Stimulated activated CD4-positive, alpha-beta T cell treated with anti-CD3 and anti-CD28 coated beads, Interleukin-12 subunit alpha, Interleukin-12 subunit beta, amount 100 ng/mL, for 4 hours (primary cell): ENCODE measurements around the gene USP31.
A peak's percentile ranks its signal among the peaks of the same experiment; 100 is the strongest.

Experiments
- DNase-seq: peaks from one replicate; pipeline ENCODE4 v3.0.0-alpha.2; 2020

The USP31 gene

GRCh38 chr16:23149267-23149992 lies at the start of gene USP31:
USP31 (minus strand) TSS chr16:23149452; CDS start chr16:23149270, 182 bp downstream.
- peak; percentile 87 for DNase-seq

GRCh38 chr16:23196539-23196938 lies 47.3 kb upstream of the USP31 start:
- no peak for DNase-seq

- DNase-seq, result no peak
Measured at GRCh38 chr16:23195366-23195978, 46.2 kb upstream of the USP31 start.

- no peak for DNase-seq
Measured at GRCh38 chr16:23194497-23195221, 45.4 kb upstream of the USP31 start.

GRCh38 chr16:23188911-23189310 lies 39.7 kb upstream of the USP31 start:
- no peak for DNase-seq

GRCh38 chr16:23187341-23187740 lies 38.1 kb upstream of the USP31 start:
- no peak for DNase-seq

GRCh38 chr16:23186171-23186570 lies 36.9 kb upstream of the USP31 start:
- DNase-seq, result no peak

- no peak for DNase-seq
Measured at GRCh38 chr16:23185656-23186055, 36.4 kb upstream of the USP31 start.

- DNase-seq, result no peak
Measured at GRCh38 chr16:23183543-23183862, 34.3 kb upstream of the USP31 start.

- DNase-seq, result no peak
Measured at GRCh38 chr16:23182679-23183542, 33.7 kb upstream of the USP31 start, which contains the start of gene SCNN1G. SCNN1G (plus strand) TSS chr16:23182745; CDS start chr16:23186272, 3,527 bp downstream.

GRCh38 chr16:23182206-23182678 lies 33.0 kb upstream of the USP31 start:
- DNase-seq, result peak; percentile 64

GRCh38 chr16:23181506-23181905 lies 32.3 kb upstream of the USP31 start:
- DNase-seq, result no peak

GRCh38 chr16:23175651-23176050 lies 26.4 kb upstream of the USP31 start:
- DNase-seq, result no peak

GRCh38 chr16:23174622-23175021 lies 25.4 kb upstream of the USP31 start:
- no peak for DNase-seq

GRCh38 chr16:23172994-23173393 lies 23.7 kb upstream of the USP31 start:
- no peak for DNase-seq

GRCh38 chr16:23172583-23172982 lies 23.3 kb upstream of the USP31 start:
- DNase-seq, result no peak

- DNase-seq, result no peak
Measured at GRCh38 chr16:23164736-23165135, 15.5 kb upstream of the USP31 start.

GRCh38 chr16:23163921-23164320 lies 14.7 kb upstream of the USP31 start:
- no peak for DNase-seq

GRCh38 chr16:23160574-23160973 lies 11.3 kb upstream of the USP31 start:
- DNase-seq, result no peak

- no peak for DNase-seq
Measured at GRCh38 chr16:23160082-23160481, 10.8 kb upstream of the USP31 start.

GRCh38 chr16:23158114-23158513 lies 8.9 kb upstream of the USP31 start:
- DNase-seq, result no peak

GRCh38 chr16:23156946-23157460 lies 7.8 kb upstream of the USP31 start:
- DNase-seq, result no peak

GRCh38 chr16:23156110-23156509 lies 6.9 kb upstream of the USP31 start:
- no peak for DNase-seq
